GM12878 (cell line): ENCODE measurements around the gene MFSD12. TPM values are rescaled to one million over a fixed set of nuclear protein-coding genes. Genes with fewer than 3 reads are reported as not detected.

ENCODE experiments used
- ATAC-seq: fragments of 200-7000 bp; cut with Tn5 transposase; 3 replicates; pipeline ENCODE4 v1.9.1; 2020; ENCODE audit warnings: mild to moderate bottlenecking, moderate library complexity
- BruUV-seq: library from RNA; stranded (reverse); fragments of 400-500 nt; replicated peaks from 2 replicates; lab custom pipeline; 2021; lab: Mats Ljungman, UMichigan
- CTCF ChIA-PET: fragments of 300-600 bp; sonication (Branson Sonifier 250); formaldehyde crosslinking; extraction: SDS; loops from one replicate; lab custom pipeline; 2021; ENCODE audit warnings: inconsistent platforms; lab: Yijun Ruan, JAX
- POLR2A ChIA-PET: fragments of 350-600 bp; formaldehyde crosslinking; extraction: SDS; loops from one replicate; lab custom pipeline; 2021; ENCODE audit warnings: inconsistent platforms; lab: Charles Lee
- RAD21 ChIA-PET: fragments of 300-600 bp; sonication (Branson Sonifier 250); formaldehyde crosslinking; loops from one replicate; lab custom pipeline; 2023; ENCODE audit warnings: antibody characterized with exemption; ENCODE audit not compliant: unreplicated experiment; lab: Charles Lee
- SMC1A ChIA-PET: fragments of 300-600 bp; sonication (Branson Sonifier 250); formaldehyde crosslinking; loops from one replicate; lab custom pipeline; 2023; ENCODE audit not compliant: unreplicated experiment, uncharacterized antibody; lab: Charles Lee
- DNase-seq: peaks from one replicate; pipeline ENCODE4 v3.0.0-alpha.2; 2011; ENCODE audit warnings: low read depth, low spot score
- FAIRE-seq: peaks from 3 replicates; lab custom pipeline; 2011; peaks lifted over from hg19 to GRCh38; lab: Jason Lieb, UNC
- H2AFZ ChIP-seq: 2 replicates; pipeline ENCODE4 v1.6.0; 2011; ENCODE audit warnings: low read depth, low read length, control low read depth; ENCODE audit not compliant: control insufficient read depth
- H3K27ac ChIP-seq: 2 replicates; pipeline ENCODE4 v1.5.1; 2011; ENCODE audit warnings: control low read depth; ENCODE audit not compliant: control insufficient read depth, insufficient read depth
- H3K27me3 ChIP-seq, 2 experiments: replicated peaks in 1 of 2; 2 replicates each; pipeline versions ENCODE4 v1.6.0 to v1.6.1; 2011; ENCODE audit warnings: low read length in 1 of 2; ENCODE audit not compliant: control insufficient read depth in 2 of 2, insufficient read depth in 2 of 2
- H3K36me3 ChIP-seq, 2 experiments: 2 replicates each; pipeline ENCODE4 v1.5.1; 2011; ENCODE audit warnings: low read length in 1 of 2; ENCODE audit not compliant: control insufficient read depth in 2 of 2, insufficient read depth in 2 of 2
- H3K4me1 ChIP-seq: 2 replicates; pipeline ENCODE4 v1.6.1; 2011; ENCODE audit warnings: mild to moderate bottlenecking, low read length, moderate library complexity, mixed read lengths; ENCODE audit not compliant: control insufficient read depth, insufficient read depth
- H3K4me2 ChIP-seq: 2 replicates; pipeline ENCODE4 v1.6.0; 2011; ENCODE audit warnings: control low read depth; ENCODE audit not compliant: control insufficient read depth, insufficient read depth
- H3K4me3 ChIP-seq: fragments of 200-600 bp; sonication (generic); 2 replicates; pipeline ENCODE4 v1.5.1; 2016
- H3K79me2 ChIP-seq: 2 replicates; pipeline ENCODE4 v1.6.0; 2011; ENCODE audit warnings: low read length; ENCODE audit not compliant: control insufficient read depth, insufficient read depth
- H3K9ac ChIP-seq: 2 replicates; pipeline ENCODE4 v1.8.0; 2011; ENCODE audit warnings: low read length, control low read depth, mixed read lengths; ENCODE audit not compliant: control insufficient read depth, insufficient read depth
- H3K9me3 ChIP-seq: replicated peaks from 3 replicates; pipeline ENCODE4 v1.5.1; 2011; ENCODE audit warnings: mild to moderate bottlenecking, low read length; ENCODE audit not compliant: control insufficient read depth, insufficient read depth
- H4K20me1 ChIP-seq: 2 replicates; pipeline ENCODE4 v1.6.0; 2011; ENCODE audit not compliant: control insufficient read depth, insufficient read depth
- FOXM1 ChIP-seq: IDR thresholded peaks from 2 replicates; pipeline ENCODE4 v1.6.1; 2012; ENCODE audit warnings: low read depth, mild to moderate bottlenecking, inconsistent platforms, low read length, moderate library complexity
- MTA2 ChIP-seq: fragments of 450-650 bp; IDR thresholded peaks from 2 replicates; pipeline ENCODE4 v1.6.1; 2016; ENCODE audit warnings: low read depth, mild to moderate bottlenecking, moderate library complexity
- NR2C1 ChIP-seq: fragments of 450-650 bp; IDR thresholded peaks from 2 replicates; pipeline ENCODE4 v1.6.1; 2017; ENCODE audit warnings: antibody characterized with exemption, mild to moderate bottlenecking, moderate library complexity
- NR2C2 ChIP-seq: IDR thresholded peaks from 2 replicates; pipeline ENCODE4 v1.6.1; 2011; ENCODE audit warnings: borderline replicate concordance, low read depth; ENCODE audit not compliant: control insufficient read depth, insufficient read length
- RAD21 ChIP-seq: IDR thresholded peaks from 2 replicates; pipeline ENCODE4 v1.6.1; 2011; ENCODE audit warnings: mild to moderate bottlenecking, low read depth, low read length, moderate library complexity; ENCODE audit not compliant: insufficient read depth
- SMAD5 ChIP-seq: IDR thresholded peaks from 2 replicates; pipeline ENCODE4 v1.6.1; 2016; ENCODE audit warnings: antibody characterized with exemption, low read depth
- SMC3 ChIP-seq: IDR thresholded peaks from 2 replicates; pipeline ENCODE4 v1.6.1; 2011; ENCODE audit warnings: low read length, improper control_type of control experiment, borderline replicate concordance
- STAT3 ChIP-seq: IDR thresholded peaks from 2 replicates; pipeline ENCODE4 v1.6.1; 2011; ENCODE audit warnings: low read depth, low read length, improper control_type of control experiment
- SUZ12 ChIP-seq: fragments of 200-600 bp; sonication (generic); IDR thresholded peaks from one replicate; pipeline ENCODE4 v1.6.1; 2018; ENCODE audit warnings: antibody characterized with exemption, mild to moderate bottlenecking; ENCODE audit not compliant: unreplicated experiment
- TCF3 ChIP-seq: IDR thresholded peaks from 2 replicates; pipeline ENCODE4 v1.6.1; 2012; ENCODE audit warnings: low read depth, mild to moderate bottlenecking, low read length, borderline replicate concordance; ENCODE audit not compliant: insufficient read depth
- YBX1 ChIP-seq: fragments of 450-650 bp; IDR thresholded peaks from 2 replicates; pipeline ENCODE4 v1.6.1; 2016; ENCODE audit warnings: antibody characterized with exemption
- WGBS: methylation state at CpG from one replicate; pipeline ENCODE4 v1.1.6; 2016; ENCODE audit warnings: low lambda C conversion rate; ENCODE audit not compliant: insufficient replicate concordance, insufficient coverage; ENCODE audit errors: missing lambda C conversion rate; 5-methylcytosine and 5-hydroxymethylcytosine counted together
- in situ Hi-C: fragments of 300-500 bp; cut with MboI; formaldehyde crosslinking; loops from 9 replicates; pipeline ENCODE4 v1.14.3; 2018; ENCODE audit warnings: mixed read lengths
- intact Hi-C: fragments of 100-400 bp; cut with micrococcal nuclease; formaldehyde crosslinking; loops from one replicate; pipeline ENCODE4 v1.14.2; 2022; ENCODE audit not compliant: unreplicated experiment
- polyA plus RNA-seq, 11 experiments: library from polyadenylated mRNA; depleted of rRNA in 4 of 11; unstranded in 6 of 11; stranded (reverse) in 5 of 11; fragments of >200 nt; fragmentation: Nextera tagmentation in 4 of 11; fragmentation: Illumina TruSeq in 1 of 11; extraction: Ambion mirVana in 4 of 11; extraction: Trizol in 1 of 11; gene quantifications; 1 replicate in 1 of 11; 2 replicates in 10 of 11; pipeline versions ENCODE4 v1.2.1 to v1.2.3, GENCODE V29; 2011 to 2016; ENCODE audit warnings: inconsistent platforms in 2 of 11, missing spikeins in 2 of 11, low read depth in 1 of 11
- total RNA-seq, 4 experiments: library from RNA; depleted of rRNA in 3 of 4; stranded (reverse); fragments of >200 nt in 3 of 4; fragmentation: Illumina TruSeq in 1 of 4; extraction: Trizol in 1 of 4; gene quantifications; 2 replicates each; pipeline versions ENCODE4 v1.2.1 to v1.2.3, GENCODE V29; 2013 to 2021
- TF ChIP-seq, protein P1 (sequence below): fragments of 450-650 bp; IDR thresholded peaks from 2 replicates; pipeline ENCODE4 v1.6.1; 2018; ENCODE audit warnings: borderline replicate concordance, mild to moderate bottlenecking; ENCODE audit not compliant: partially characterized antibody
- TF ChIP-seq, protein P2 (sequence below): IDR thresholded peaks from 2 replicates; pipeline ENCODE4 v1.6.1; 2011; ENCODE audit warnings: borderline replicate concordance, low read depth, mild to moderate bottlenecking, moderate library complexity, mixed read lengths, low read length; ENCODE audit not compliant: insufficient read depth; ENCODE audit errors: extremely low read length
- TF ChIP-seq, protein P3 (sequence below), 3 experiments: IDR thresholded peaks in 2 of 3; conservative IDR thresholded peaks in 1 of 3; 2 replicates each; pipeline ENCODE4 v1.5.1; 2011; ENCODE audit warnings: low read depth in 3 of 3, low read length in 3 of 3, mild to moderate bottlenecking in 3 of 3, control low read depth in 2 of 3, moderate library complexity in 2 of 3, inconsistent platforms in 1 of 3, mixed read lengths in 1 of 3; ENCODE audit not compliant: control insufficient read depth in 2 of 3, insufficient read depth in 1 of 3; ENCODE audit errors: extremely low read depth in 1 of 3

Gene MFSD12
- total and polyA plus RNA-seq, 10 of the 15 experiments (the other 5 are each of a cell fraction or from before 2014, with no cell fraction given): 0.58 to 65.9 (median 16.8) TPM

GRCh38 chr19:3586127-3586626 lies 28.8 kb upstream of the MFSD12 start:
- SMC1A ChIA-PET: no interaction called here
- 26% methylated on average over 16 of the region's 16 CpGs for WGBS
- FAIRE-seq: no peak
- CTCF ChIA-PET: interaction anchor here (0.6 to 1.9 kb wide), 3 partner anchors 19 to 35 kb away, joined by 3 to 4 read pairs (median 4); no protein-coding TSS in a partner anchor
- Histone ChIP-seq H3K9me3 (peaks cover under 1% of the 10 kb centered on the region; the same call in 1 of the 3 replicates), H3K27me3 (peaks cover 0 to 2% of the 10 kb centered on the region in 2 experiments; a peak in 1 of 4 replicates), H2AFZ (no peak overlapping the region), H3K36me3 (no peaks in the 10 kb centered on the region), H3K4me3 (no peak overlapping the region), H3K27ac (no peak overlapping the region), H3K9ac (no peak overlapping the region), H3K79me2 (no peaks in the 10 kb centered on the region), H3K4me2 (no peak overlapping the region), H4K20me1 (no peaks in the 10 kb centered on the region), H3K4me1 (no peaks in the 10 kb centered on the region)
- ATAC-seq: no peak
- no peak for DNase-seq
- in situ Hi-C loops (no loop called here), intact Hi-C loops (no loop called here)
- TF ChIP-seq SUZ12: no peak
- no peak for TF ChIP-seq SMAD5
- TF ChIP-seq YBX1: no peak
- TF ChIP-seq SMC3: peak; percentile 35; the same call in 1 of the 2 replicates
- TF ChIP-seq, protein P1, sequence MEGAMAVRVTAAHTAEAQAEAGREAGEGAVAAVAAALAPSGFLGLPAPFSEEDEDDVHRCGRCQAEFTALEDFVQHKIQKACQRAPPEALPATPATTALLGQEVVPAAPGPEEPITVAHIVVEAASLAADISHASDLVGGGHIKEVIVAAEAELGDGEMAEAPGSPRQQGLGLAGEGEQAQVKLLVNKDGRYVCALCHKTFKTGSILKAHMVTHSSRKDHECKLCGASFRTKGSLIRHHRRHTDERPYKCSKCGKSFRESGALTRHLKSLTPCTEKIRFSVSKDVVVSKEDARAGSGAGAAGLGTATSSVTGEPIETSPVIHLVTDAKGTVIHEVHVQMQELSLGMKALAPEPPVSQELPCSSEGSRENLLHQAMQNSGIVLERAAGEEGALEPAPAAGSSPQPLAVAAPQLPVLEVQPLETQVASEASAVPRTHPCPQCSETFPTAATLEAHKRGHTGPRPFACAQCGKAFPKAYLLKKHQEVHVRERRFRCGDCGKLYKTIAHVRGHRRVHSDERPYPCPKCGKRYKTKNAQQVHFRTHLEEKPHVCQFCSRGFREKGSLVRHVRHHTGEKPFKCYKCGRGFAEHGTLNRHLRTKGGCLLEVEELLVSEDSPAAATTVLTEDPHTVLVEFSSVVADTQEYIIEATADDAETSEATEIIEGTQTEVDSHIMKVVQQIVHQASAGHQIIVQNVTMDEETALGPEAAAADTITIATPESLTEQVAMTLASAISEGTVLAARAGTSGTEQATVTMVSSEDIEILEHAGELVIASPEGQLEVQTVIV: no peak
- TF ChIP-seq, protein P2, sequence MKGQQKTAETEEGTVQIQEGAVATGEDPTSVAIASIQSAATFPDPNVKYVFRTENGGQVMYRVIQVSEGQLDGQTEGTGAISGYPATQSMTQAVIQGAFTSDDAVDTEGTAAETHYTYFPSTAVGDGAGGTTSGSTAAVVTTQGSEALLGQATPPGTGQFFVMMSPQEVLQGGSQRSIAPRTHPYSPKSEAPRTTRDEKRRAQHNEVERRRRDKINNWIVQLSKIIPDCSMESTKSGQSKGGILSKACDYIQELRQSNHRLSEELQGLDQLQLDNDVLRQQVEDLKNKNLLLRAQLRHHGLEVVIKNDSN: no peak
- TF ChIP-seq NR2C2: no peak
- TF ChIP-seq, protein P3, sequence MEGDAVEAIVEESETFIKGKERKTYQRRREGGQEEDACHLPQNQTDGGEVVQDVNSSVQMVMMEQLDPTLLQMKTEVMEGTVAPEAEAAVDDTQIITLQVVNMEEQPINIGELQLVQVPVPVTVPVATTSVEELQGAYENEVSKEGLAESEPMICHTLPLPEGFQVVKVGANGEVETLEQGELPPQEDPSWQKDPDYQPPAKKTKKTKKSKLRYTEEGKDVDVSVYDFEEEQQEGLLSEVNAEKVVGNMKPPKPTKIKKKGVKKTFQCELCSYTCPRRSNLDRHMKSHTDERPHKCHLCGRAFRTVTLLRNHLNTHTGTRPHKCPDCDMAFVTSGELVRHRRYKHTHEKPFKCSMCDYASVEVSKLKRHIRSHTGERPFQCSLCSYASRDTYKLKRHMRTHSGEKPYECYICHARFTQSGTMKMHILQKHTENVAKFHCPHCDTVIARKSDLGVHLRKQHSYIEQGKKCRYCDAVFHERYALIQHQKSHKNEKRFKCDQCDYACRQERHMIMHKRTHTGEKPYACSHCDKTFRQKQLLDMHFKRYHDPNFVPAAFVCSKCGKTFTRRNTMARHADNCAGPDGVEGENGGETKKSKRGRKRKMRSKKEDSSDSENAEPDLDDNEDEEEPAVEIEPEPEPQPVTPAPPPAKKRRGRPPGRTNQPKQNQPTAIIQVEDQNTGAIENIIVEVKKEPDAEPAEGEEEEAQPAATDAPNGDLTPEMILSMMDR (IDR thresholded peaks at IDR 0.05 in 2 of 3, conservative IDR thresholded peaks at IDR 0.05 in 1 of 3; ENCODE audit: control insufficient read depth in 2 of 3, extremely low read depth in 1 of 3, insufficient read depth in 1 of 3, low read depth in 3 of 3, low read length in 3 of 3): peak; percentile 40 to 52 (median 47)
- no peak for TF ChIP-seq STAT3
- TF ChIP-seq TCF3: no peak
- TF ChIP-seq NR2C1: no peak
- TF ChIP-seq RAD21: peak; percentile 60
- no peak for TF ChIP-seq FOXM1
- no peak for TF ChIP-seq MTA2
- RAD21 ChIA-PET: no interaction called here
- no TSS peak for BruUV-seq
- POLR2A ChIA-PET: no interaction called here
